Measurements from ENCODE around the gene MPL. TPM values are rescaled to one million over a fixed set of nuclear protein-coding genes. Genes with fewer than 3 reads are reported as not detected.
A peak's percentile ranks its signal among the peaks of the same experiment; 100 is the strongest.

Gene MPL
- total and polyA plus RNA-seq, 2 of the 13 experiments (the other 11 are each of a cell fraction or from before 2014, with no cell fraction given) = not detected

DNA sequence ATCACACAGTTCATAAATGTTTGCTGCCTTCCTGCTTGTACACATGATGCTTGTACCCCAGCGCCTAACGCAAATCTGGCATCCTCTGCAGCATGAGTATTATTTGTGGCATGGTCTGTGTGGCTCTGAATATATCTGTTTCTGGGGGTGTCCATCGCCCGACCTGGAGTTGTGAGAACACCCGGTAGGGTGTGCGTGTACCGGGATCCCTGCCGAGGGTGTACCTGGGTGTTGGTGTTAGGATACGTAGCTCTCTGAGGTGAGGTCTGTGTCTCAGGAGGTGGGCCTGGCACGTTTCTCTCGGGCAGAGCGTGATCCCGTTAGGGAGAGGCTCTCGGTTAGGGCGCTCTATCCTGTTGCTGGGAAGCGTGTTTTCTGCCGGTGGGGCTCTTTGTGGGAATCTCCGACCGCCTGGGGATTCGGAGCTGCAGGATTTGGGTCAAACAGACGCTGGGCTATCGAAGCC is 10.8 kb downstream of the MPL start (continued):
- TF ChIP-seq ZNF383 (CRISPR knock-in tag; IDR thresholded peaks at IDR 0.05; ENCODE audit: borderline replicate concordance) (no peak), ZNF781 (CRISPR knock-in tag; IDR thresholded peaks at IDR 0.05; ENCODE audit: borderline replicate concordance, not compliant biosample characterization) (peak; percentile 43), IKZF1 (IDR thresholded peaks at IDR 0.05) (no peak), ZNF501 (CRISPR knock-in tag; IDR thresholded peaks at IDR 0.05) (peak; percentile 80), JUN (CRISPR knock-in tag; IDR thresholded peaks at IDR 0.05) (no peak), ISX (CRISPR knock-in tag; conservative IDR thresholded peaks at IDR 0.05) (no peak), HDAC1 (CRISPR knock-in tag; IDR thresholded peaks at IDR 0.05) (no peak), ZNF432 (CRISPR knock-in tag; IDR thresholded peaks at IDR 0.05; ENCODE audit: borderline replicate concordance) (no peak), ZNF570 (CRISPR knock-in tag; IDR thresholded peaks at IDR 0.05; ENCODE audit: borderline replicate concordance) (no peak), KAT8 (CRISPR knock-in tag; IDR thresholded peaks at IDR 0.05) (no peak), ZNF703 (CRISPR knock-in tag; IDR thresholded peaks at IDR 0.05; ENCODE audit: borderline replicate concordance) (no peak), ATF7-NPFF (CRISPR knock-in tag; IDR thresholded peaks at IDR 0.05; ENCODE audit: low read depth) (no peak), PRMT3 (CRISPR knock-in tag; IDR thresholded peaks at IDR 0.05; ENCODE audit: borderline replicate concordance, low read depth) (no peak), ZNF556 (CRISPR knock-in tag; IDR thresholded peaks at IDR 0.05; ENCODE audit: borderline replicate concordance) (peak; percentile 4; the same call in 1 of the 2 replicates), ZNF619 (CRISPR knock-in tag; IDR thresholded peaks at IDR 0.05) (0 out of 2 replicates have a peak, but pooled peaks have one; percentile 13), ZFP62 (CRISPR knock-in tag; IDR thresholded peaks at IDR 0.05) (no peak)
- TF ChIP-seq, protein P1, sequence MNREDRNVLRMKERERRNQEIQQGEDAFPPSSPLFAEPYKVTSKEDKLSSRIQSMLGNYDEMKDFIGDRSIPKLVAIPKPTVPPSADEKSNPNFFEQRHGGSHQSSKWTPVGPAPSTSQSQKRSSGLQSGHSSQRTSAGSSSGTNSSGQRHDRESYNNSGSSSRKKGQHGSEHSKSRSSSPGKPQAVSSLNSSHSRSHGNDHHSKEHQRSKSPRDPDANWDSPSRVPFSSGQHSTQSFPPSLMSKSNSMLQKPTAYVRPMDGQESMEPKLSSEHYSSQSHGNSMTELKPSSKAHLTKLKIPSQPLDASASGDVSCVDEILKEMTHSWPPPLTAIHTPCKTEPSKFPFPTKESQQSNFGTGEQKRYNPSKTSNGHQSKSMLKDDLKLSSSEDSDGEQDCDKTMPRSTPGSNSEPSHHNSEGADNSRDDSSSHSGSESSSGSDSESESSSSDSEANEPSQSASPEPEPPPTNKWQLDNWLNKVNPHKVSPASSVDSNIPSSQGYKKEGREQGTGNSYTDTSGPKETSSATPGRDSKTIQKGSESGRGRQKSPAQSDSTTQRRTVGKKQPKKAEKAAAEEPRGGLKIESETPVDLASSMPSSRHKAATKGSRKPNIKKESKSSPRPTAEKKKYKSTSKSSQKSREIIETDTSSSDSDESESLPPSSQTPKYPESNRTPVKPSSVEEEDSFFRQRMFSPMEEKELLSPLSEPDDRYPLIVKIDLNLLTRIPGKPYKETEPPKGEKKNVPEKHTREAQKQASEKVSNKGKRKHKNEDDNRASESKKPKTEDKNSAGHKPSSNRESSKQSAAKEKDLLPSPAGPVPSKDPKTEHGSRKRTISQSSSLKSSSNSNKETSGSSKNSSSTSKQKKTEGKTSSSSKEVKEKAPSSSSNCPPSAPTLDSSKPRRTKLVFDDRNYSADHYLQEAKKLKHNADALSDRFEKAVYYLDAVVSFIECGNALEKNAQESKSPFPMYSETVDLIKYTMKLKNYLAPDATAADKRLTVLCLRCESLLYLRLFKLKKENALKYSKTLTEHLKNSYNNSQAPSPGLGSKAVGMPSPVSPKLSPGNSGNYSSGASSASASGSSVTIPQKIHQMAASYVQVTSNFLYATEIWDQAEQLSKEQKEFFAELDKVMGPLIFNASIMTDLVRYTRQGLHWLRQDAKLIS (CRISPR knock-in tag; IDR thresholded peaks at IDR 0.05) = no peak
- TF ChIP-seq, protein P2, sequence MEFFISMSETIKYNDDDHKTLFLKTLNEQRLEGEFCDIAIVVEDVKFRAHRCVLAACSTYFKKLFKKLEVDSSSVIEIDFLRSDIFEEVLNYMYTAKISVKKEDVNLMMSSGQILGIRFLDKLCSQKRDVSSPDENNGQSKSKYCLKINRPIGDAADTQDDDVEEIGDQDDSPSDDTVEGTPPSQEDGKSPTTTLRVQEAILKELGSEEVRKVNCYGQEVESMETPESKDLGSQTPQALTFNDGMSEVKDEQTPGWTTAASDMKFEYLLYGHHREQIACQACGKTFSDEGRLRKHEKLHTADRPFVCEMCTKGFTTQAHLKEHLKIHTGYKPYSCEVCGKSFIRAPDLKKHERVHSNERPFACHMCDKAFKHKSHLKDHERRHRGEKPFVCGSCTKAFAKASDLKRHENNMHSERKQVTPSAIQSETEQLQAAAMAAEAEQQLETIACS (CRISPR knock-in tag; IDR thresholded peaks at IDR 0.05) = no peak
- TF ChIP-seq, protein P3, sequence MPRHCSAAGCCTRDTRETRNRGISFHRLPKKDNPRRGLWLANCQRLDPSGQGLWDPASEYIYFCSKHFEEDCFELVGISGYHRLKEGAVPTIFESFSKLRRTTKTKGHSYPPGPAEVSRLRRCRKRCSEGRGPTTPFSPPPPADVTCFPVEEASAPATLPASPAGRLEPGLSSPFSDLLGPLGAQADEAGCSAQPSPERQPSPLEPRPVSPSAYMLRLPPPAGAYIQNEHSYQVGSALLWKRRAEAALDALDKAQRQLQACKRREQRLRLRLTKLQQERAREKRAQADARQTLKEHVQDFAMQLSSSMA (CRISPR knock-in tag; IDR thresholded peaks at IDR 0.05) = no peak; the same call in 1 of the 2 replicates
- TF ChIP-seq, protein P4, sequence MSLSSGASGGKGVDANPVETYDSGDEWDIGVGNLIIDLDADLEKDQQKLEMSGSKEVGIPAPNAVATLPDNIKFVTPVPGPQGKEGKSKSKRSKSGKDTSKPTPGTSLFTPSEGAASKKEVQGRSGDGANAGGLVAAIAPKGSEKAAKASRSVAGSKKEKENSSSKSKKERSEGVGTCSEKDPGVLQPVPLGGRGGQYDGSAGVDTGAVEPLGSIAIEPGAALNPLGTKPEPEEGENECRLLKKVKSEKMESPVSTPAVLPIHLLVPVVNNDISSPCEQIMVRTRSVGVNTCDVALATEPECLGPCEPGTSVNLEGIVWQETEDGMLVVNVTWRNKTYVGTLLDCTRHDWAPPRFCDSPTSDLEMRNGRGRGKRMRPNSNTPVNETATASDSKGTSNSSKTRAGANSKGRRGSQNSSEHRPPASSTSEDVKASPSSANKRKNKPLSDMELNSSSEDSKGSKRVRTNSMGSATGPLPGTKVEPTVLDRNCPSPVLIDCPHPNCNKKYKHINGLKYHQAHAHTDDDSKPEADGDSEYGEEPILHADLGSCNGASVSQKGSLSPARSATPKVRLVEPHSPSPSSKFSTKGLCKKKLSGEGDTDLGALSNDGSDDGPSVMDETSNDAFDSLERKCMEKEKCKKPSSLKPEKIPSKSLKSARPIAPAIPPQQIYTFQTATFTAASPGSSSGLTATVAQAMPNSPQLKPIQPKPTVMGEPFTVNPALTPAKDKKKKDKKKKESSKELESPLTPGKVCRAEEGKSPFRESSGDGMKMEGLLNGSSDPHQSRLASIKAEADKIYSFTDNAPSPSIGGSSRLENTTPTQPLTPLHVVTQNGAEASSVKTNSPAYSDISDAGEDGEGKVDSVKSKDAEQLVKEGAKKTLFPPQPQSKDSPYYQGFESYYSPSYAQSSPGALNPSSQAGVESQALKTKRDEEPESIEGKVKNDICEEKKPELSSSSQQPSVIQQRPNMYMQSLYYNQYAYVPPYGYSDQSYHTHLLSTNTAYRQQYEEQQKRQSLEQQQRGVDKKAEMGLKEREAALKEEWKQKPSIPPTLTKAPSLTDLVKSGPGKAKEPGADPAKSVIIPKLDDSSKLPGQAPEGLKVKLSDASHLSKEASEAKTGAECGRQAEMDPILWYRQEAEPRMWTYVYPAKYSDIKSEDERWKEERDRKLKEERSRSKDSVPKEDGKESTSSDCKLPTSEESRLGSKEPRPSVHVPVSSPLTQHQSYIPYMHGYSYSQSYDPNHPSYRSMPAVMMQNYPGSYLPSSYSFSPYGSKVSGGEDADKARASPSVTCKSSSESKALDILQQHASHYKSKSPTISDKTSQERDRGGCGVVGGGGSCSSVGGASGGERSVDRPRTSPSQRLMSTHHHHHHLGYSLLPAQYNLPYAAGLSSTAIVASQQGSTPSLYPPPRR (CRISPR knock-in tag; IDR thresholded peaks at IDR 0.05; ENCODE audit: borderline replicate concordance) = no peak; the same call in 1 of the 2 replicates

Data from HepG2 (cell line).